Measurements from ENCODE around the gene IQGAP2.

GRCh38 chr5:76402251-76402885 lies 717 bp upstream of the IQGAP2 start:
- no peak for TF ChIP-seq YY1 (IDR thresholded peaks at IDR 0.05; ENCODE audit: insufficient read depth, insufficient read length)
- TF ChIP-seq SUZ12 (IDR thresholded peaks at IDR 0.05; ENCODE audit: extremely low read depth, insufficient read depth, insufficient read length), result no peak
